SK-MEL-5 (cell line): ENCODE data around the gene RAC3. TPM values are rescaled to one million over a fixed set of nuclear protein-coding genes. Genes with fewer than 3 reads are reported as not detected.
A peak's percentile ranks its signal among the peaks of the same experiment; 100 is the strongest.

ENCODE experiments used
- DNase-seq: peaks from one replicate; pipeline ENCODE4 v3.0.0-alpha.2; 2016; ENCODE audit warnings: low read depth, low spot score
- in situ Hi-C: cut with HindIII; loops from 2 replicates; pipeline ENCODE4 v1.10.0; 2016; ENCODE audit warnings: low sequenced_read_pairs, high pct_unique_total_duplicates, low pct_unique_long_range_greater_than_20kb
- polyA plus RNA-seq, 2 experiments: library from polyadenylated mRNA; depleted of rRNA; stranded (reverse); fragments of >200 nt; gene quantifications; 2 replicates each; pipeline ENCODE4 v1.2.3, GENCODE V29; 2015
- total RNA-seq: library from RNA; depleted of rRNA; stranded (reverse); fragments of >200 nt; shearing (Covaris generic); gene quantifications from 2 replicates; pipeline ENCODE4 v1.2.3, GENCODE V29; 2014; rRNA removed

The RAC3 gene
- 38.0 and 45.8 TPM in 2 replicates for total RNA-seq
- 39.7 and 48.1 TPM in 2 replicates for polyA plus RNA-seq (2015; cell fraction: cytosol; rRNA removed)
- 111 TPM in 2 replicates for polyA plus RNA-seq (2015; cell fraction: nucleus; rRNA removed)

DNA sequence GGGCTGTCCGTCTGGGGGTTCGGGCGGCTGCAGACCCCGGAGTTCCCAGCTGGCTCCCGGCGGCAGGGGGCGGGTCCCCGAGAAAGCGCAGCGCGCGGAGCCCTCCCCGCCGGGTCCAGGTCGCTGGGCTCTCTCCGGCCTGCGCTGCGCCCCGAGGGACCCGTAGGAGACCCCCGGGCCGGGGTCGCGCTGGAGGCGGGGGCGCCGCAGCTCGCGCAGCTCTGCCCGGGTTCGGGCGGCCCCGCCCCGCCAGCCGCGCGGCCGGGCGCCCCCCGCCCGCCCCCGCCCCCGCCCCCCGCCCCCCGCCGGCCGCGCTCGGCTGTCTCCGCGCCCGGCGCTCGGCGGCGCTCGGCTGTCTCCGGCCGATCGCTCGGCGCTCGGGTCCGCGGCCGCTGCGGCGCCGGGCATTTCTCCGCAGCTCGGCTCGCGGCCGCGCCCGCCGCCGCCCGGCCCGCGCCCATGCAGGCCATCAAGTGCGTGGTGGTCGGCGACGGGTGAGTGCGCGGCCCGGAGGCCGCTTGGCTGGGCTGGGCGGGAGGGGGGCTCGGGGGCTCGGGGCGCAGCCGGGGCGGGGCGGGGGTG is at the start of gene RAC3:
RAC3 (plus strand) TSS at position 376 of the 582 bp plus-strand sequence; CDS start at position 460, 84 bp downstream.
- in situ Hi-C loops: loop anchor here (10.0 kb wide), 1 partner anchor 103 kb away; no protein-coding TSS in a partner anchor
- peak; percentile 58 for DNase-seq

DNA sequence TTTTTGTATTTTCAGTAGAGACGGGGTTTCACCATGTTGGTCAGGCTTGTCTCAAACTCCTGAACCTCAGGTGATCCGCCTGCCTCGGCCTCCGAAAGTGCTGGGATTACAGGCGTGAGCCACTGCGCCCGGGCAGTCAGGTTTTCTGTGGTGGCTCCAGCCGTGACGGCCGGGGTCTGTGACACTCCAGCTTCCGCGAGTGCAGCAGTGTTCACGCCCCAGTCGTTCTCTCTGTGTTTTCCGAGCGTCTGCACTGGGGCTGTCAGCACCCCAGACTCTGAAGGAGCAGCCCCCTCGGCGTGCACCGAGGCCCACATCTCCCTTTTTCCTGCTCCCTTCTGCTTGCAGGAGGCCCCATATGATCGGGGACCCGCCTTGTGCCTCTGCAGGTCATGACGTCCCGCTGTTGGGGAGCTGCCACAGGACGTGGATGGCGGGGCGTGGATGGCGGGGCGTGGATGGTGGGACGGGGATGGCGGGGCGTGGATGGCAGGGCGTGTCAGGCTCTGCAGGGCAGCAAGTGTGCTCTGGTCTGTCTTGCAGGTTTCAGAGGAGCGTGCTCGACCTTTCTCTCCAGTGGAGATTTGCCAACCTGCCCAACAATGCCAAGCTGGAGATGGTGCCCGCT is 48.4 kb upstream of the RAC3 start:
- no peak for DNase-seq
- in situ Hi-C loops: no loop called here

DNA sequence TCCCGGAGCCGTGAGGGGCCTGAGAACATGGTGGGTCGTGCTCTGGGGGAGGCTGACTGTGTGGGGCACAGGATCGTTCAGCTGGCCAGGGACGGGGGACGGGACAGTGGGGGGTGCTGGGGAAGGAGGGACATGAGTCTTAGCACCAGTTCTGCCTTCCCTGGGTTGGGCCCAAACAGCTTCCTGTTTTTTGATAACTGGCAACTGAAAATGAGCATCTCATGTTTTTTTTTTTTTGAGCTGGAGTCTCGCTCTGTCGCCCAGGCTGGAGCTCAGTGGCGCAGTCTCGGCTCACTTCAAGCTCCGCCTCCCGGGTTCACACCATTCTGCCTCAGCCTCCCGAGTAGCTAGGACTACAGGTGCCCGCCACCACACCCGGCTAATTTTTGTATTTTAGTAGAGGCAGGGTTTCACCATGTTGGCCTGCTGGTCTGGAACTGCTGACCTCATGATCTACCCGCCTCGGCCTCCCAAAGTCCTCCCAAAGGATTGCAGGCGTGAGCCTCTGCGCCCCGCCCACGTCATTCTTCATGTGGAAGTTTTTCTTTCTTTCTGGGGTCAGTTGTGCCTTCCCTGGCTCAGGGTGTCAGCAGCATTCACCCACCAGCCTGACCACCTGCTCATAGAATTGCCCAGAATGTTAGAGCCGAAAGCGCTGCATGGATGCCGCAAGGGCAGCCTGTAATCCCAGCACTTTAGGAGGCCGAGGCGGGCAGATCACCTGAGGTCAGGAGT is 47.7 kb upstream of the RAC3 start:
- DNase-seq: no peak
- in situ Hi-C loops: no loop called here

DNA sequence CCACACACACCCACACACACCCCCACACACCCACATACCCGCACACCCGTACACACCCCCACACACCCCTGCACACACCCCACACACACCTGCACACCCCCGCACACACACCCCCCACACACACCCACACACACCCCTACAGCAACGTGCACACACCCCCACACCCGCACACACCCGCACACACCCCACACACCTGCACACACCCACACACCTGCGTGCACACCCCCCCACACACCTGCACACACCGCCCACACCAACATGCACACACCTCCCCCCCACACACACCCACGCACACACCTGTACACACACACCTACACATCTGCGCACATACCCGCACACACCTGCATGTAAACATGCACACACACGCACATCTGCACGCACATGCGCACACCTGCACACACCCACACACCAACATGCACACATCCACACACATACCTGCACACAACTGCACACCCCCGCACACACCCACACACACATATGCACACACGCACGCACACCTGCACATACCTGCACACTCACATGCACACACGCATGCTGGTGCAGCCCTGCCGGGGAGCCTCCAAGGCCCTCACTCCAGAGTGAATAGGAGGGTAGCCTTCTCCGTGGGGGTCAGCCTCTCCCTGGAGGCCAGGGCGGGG is 46.6 kb upstream of the RAC3 start:
- no peak for DNase-seq
- in situ Hi-C loops: no loop called here

DNA sequence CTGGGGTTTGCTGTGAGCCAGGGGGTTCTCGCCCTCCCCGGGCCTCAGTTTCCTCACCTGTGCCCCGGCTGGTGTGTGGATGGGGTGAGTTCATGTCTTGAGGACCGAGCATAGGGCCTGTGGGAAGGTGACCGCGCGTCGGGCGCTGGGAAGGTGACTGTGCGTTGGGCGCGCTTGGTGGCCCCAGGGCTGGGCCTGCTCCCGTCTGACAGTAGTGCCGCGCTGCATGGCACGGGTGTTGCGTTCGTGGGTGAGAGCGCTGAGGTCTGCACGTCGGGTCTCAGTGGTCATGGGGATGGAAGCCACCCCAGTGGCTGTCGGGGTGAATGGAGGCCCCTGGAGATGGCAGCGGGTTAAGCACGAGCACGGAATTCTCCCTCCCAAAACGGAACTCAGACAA is 44.9 kb upstream of the RAC3 start:
- DNase-seq: no peak
- in situ Hi-C loops: no loop called here

DNA sequence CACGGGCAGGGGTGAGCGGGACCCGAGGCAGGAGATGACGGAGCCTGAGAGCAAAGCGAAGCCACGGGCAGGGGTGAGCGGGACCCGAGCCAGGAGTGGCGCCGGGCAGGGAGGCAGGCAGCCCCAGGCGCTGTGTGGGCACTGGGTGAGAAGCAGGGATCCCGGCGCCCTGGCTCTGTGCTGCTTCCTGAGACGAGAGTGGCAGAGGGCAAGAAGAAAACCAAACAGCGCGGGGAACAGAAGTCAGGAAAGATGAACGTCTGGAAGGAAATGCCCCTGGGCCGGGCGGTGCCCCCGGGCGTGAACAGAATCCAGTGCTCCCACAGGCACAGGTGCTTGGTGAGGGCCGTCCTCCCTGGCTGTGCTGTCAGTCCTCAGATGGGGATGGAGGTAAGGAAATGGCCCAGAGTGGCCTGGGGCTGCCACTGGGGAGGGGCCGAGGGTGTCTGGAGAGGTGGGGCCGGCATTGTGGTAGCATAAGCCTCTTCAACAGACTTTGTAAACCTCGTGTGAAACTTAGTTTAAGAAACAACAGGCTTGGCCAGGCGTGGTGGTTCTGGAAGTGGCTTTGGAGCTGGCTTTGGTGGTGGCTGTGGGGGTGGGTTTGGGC is 44.2 kb upstream of the RAC3 start:
- in situ Hi-C loops: no loop called here
- DNase-seq: no peak

DNA sequence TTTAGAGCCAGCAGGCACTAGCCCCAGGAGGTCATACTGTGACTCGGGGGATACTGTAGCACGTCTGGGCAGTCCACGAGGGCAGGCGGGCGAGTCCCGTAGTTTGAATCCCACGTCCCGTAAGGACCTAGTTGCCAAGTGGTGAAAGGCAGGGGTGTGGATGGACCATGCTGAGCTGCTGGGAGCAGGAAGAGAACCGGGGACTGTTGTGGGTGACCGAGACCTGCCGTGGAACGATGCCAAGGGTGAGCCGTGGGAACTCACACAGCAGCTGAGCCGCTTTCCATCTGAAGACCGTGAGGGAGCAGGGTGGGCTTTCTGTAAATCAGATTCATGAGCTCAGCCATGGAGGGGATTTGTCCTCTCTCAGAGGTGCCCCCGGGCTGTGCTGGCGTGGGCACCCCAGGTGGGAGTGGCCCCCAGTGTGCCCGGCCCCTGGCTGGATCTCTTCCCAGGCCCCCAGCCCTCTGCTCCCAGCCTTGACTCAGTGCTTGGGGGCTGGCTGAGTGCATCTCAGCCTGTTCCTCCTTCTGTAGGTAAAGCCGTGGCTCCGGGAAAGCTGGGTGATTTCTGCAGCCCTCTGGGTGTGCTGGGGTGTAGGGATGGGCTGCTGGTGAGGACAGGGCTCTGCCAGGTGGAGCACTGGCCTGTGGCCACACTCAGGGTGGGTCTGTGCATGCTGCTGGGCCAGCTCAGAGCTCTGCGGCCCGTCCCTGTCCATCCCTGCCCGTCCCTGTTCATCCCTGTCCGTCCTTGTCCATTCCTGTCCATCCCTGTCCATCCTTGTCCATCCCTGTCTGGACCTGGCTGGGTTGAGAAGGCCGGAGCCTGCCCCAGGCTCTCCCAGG is 40.4 kb upstream of the RAC3 start:
- in situ Hi-C loops: no loop called here
- no peak for DNase-seq

DNA sequence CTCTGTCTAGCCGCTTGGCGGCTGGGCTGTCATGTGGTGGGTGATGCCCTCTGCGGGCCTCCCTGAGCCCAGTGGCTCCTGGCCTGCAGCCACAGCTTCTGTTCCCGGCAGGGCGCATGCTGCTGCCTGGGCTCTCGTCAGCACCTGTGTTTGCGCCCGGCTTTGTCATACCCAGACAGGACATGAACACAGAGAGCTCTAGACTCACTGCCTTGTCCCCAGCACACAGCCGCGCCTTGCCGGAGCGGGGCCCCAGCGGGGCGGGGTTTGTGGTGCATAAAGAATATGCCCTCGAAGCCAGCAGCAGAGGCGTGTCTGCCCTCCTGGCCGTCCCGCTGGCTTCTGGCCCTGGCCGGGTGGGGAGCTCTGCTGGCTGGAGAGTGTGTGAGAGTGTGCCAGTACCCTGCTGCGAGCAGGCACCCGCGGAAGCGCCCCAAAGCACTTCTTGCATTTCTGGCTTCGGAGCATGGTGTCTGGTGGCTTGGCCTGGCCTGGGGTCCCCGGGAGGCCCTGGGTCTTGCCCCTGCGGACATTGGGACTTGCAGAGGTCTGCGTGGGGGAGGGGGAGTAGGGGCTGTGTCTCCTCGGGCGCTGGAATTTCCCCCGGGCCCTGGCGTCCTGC is 39.7 kb upstream of the RAC3 start:
- no peak for DNase-seq
- in situ Hi-C loops: no loop called here

DNA sequence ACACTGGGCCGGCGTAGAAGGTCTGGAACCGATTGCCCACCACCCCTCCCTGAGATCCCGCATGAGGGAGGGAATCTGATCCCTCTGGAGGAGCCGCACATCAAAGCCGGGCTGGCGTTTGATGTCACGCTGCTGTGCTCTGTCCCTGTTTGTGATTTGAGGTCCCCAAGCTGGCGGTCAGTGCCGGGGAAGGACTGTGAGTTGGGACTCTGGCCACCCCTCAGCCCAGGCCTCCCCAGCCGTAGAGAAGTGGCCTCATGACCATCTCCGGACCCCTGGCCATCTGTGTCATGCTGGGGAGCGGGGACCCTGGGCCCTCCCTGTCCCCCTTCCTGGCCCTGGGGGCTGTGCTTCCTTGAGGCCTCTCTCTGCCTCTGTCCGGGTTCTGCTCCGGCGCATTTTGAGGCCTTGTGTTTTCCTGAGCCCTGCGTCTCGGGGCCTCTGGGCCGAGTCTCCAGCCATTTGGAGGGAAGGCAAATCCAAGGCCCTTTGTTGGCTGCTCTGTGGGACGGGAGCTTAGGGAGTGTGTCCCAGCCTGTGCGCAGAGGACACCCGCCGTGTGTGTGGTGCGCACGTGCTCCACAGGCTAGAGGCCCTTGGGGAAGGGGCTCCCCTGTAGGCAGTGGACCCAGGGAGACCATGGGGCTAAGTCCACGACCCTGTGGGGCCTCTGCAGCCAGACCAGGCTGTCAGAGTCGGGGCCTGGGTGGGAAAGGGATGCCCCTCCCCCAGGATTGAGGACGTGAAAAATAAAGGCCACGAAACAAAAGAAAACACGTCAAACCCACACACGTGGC is 39.0 kb upstream of the RAC3 start:
- no peak for DNase-seq
- in situ Hi-C loops: no loop called here

DNA sequence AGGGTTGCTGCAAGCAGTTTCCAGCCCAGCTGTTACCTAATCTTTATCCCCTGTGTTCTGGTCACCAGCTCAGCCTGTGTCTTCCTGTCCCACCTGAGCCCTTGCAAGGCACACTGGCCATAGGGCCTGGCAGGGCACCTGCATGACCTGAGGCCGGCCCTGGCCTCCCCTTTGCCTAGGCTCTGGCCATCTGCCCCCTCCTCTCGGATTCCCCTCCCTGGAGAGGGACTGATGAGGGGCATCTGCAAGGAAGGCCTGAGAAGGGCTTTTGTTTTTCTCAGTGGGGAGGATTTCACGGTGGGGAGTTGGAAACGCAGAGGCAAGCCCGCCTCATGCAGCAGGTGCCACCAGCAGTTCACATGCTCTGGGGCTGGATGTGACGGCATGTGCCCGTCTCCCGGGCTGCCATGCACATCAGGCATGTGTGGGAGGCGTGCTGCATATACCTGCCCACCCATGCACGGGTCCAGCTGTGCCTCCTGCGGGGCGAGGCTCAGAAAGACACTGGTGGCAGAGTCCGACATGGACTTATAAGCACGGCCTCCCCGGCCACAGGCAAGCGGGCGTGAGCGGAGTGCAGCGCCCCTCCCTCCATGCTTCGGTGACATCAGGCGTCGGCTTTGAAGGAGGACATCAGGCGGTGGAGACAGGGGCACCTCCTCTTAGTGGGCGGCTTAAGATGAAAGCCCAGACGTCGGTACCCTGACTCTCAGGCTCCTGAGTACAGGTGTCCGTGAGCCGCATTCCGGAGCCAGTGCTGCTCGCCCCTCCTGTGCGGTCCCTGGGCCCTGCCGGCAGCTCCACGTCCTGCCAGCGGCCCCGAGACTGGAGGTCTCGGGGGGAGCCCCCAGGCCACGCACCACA is 37.5 kb upstream of the RAC3 start:
- in situ Hi-C loops: no loop called here

DNA sequence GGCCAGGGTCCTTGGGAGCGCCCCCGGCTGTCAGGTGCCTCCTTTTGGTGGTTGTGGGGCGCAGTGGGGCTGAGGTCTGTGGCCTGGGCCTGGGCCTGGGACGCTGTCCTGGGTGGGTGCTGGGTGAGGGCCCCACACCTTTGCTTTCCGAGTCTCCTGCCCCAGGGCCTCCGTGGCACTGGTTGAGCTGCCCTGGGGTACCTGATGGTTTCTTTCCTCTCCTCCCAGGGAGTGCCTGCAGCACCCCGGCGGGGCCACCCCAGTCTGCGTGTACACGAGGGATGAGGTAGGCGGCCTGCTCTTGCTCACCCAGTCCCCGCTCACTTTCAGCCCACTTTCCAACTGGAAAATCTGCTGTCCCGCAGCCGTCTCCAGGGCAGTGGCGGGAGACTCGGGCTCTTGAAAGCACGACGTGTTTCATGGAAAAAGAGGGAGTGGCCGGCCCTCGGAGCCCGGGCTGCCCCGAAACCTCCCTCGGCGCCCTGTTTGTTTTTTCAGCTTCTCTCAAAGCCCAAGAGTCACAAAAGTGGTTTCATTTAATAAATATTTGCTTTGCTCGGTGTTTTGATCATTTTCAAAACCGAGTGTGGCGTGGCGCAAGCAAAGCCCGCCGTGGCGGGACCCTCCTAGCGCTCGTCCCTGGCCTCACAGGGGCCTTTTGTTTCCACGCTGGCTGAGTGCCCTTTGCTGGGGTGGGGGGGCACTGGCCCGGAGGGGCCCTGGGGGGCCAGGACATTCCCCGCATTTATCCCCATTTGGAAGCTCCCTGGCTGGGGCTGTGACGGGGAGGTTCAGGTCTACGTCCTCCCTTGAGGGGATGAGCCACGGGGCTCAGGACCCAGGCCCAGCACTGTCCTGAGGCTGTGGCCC is 36.6 kb upstream of the RAC3 start:
- no peak for DNase-seq
- in situ Hi-C loops: no loop called here

More for the DNA sequence above, 37.5 kb upstream of the RAC3 start:
- no peak for DNase-seq

DNA sequence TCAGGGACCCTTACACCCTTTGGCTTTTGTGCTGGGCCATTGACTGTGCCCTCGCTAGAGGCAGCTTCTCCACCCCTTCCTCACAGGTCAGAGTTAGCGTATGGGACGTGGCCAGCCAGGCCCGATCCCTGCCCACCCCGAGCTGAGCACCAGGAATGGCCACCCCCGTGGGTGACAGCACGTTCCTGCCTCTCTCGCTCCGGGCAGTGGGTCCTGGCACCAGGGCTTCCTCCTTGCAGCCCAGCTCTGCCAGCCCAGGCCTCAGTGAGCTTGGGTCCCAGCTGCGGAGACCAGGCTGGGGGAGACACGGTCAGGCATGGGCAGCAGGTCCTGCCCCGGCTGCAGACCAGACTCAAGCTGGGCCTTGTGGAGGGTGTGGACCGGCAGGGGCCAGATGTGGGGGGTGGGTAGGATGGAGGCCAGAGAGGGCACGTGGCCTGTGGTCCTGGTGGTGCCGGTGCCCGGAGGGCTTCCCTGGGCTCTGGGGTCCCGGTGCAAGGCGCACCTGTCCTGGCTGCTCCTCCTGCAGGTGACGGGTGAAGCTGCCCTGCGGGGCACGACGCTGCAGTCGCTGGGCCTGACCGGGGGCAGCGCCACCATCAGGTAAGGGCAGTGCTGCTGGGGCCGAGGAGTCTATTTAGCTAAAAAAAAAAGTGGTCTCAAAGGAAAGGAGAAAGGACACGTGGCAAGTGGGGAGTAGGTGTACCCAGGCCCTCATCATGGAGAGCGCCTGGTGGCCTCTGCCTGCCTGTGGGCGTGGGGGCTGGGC is 35.8 kb upstream of the RAC3 start:
- no peak for DNase-seq
- in situ Hi-C loops: no loop called here

DNA sequence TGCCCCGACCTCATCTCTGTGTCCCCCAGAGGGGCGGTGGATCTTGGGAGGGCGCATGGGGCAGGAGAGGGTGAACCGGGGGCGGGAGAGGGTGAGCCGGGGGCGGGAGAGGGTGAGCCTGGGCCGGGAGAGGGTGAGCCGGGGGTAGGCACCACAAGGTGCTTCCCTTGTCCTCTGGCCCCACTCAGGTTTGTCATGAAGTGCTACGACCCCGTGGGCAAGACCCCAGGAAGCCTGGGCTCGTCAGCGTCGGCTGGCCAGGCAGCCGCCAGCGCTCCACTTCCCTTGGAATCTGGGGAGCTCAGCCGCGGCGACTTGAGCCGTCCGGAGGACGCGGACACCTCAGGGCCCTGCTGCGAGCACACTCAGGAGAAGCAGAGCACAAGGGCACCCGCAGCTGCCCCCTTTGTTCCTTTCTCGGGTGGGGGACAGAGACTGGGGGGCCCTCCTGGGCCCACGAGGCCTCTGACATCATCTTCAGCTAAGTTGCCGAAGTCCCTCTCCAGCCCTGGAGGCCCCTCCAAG is 35.2 kb upstream of the RAC3 start:
- DNase-seq: no peak
- in situ Hi-C loops: no loop called here
